Fibroblast of lung (primary cell): ENCODE measurements around the gene HMCN2.

Experiments used
- CTCF ChIP-seq, 2 donors: IDR thresholded peaks in 1 of 2; conservative IDR thresholded peaks in 1 of 2; 1 replicate in 1 of 2; 2 replicates in 1 of 2; pipeline ENCODE4 v1.5.1; 2011 to 2012; ENCODE audit warnings: low read length in 2 of 2, control low read depth in 1 of 2, inconsistent platforms in 1 of 2, low read depth in 1 of 2, mild to moderate bottlenecking in 1 of 2
- EZH2 ChIP-seq: IDR thresholded peaks from 2 replicates; pipeline ENCODE4 v1.5.1; 2012; ENCODE audit warnings: low read length, control low read depth, mild to moderate bottlenecking; ENCODE audit errors: missing control alignments

GRCh38 chr9:130349398-130349797 lies 83.8 kb downstream of the HMCN2 start:
- no peak for TF ChIP-seq CTCF (conservative IDR thresholded peaks at IDR 0.05 in 1 of 2, IDR thresholded peaks at IDR 0.05 in 1 of 2; ENCODE audit: low read depth in 1 of 2, low read length in 2 of 2)
- no peak for TF ChIP-seq EZH2
